GM21529 (cell line): ENCODE results near the gene CD3D.

Source experiments
- ATAC-seq: cut with Tn5 transposase; IDR thresholded peaks from one replicate; pipeline ENCODE4 v1.9.1; 2021; ENCODE audit not compliant: unreplicated experiment

The CD3D gene

GRCh38 chr11:118304227-118304567, 38.3 kb downstream of the CD3D start:
- no peak for ATAC-seq

GRCh38 chr11:118301600-118302195, 40.8 kb downstream of the CD3D start:
- no peak for ATAC-seq

- no peak for ATAC-seq
Observed at GRCh38 chr11:118295815-118296454, 46.6 kb downstream of the CD3D start.

GRCh38 chr11:118295199-118295598, 47.3 kb downstream of the CD3D start:
- ATAC-seq, result no peak

GRCh38 chr11:118294053-118294452, 48.5 kb downstream of the CD3D start:
- no peak for ATAC-seq

GRCh38 chr11:118291477-118292135, 50.9 kb downstream of the CD3D start:
- no peak for ATAC-seq

- no peak for ATAC-seq
Observed at GRCh38 chr11:118290923-118291322, 51.6 kb downstream of the CD3D start.

GRCh38 chr11:118289401-118289800, 53.1 kb downstream of the CD3D start:
- no peak for ATAC-seq
